HepG2 (cell line): ENCODE data around the gene NTM. TPM values are rescaled to one million over a fixed set of nuclear protein-coding genes. Genes with fewer than 3 reads are reported as not detected.
A peak's percentile ranks its signal among the peaks of the same experiment; 100 is the strongest.

ENCODE experiments used
- ATAC-seq: fragments of 200-7000 bp; cut with Tn5 transposase; 3 replicates; pipeline ENCODE4 v1.9.1; 2020; ENCODE audit warnings: mild to moderate bottlenecking, moderate library complexity
- BruUV-seq: library from RNA; stranded (reverse); fragments of 400-500 nt; replicated peaks from 2 replicates; lab custom pipeline; 2021; lab: Mats Ljungman, UMichigan
- CTCF ChIA-PET: fragments of 300-600 bp; formaldehyde crosslinking; extraction: SDS; loops from one replicate; lab custom pipeline; 2021; ENCODE audit warnings: low total read pairs, inconsistent platforms, low intra/inter-chr PET ratio; lab: Yijun Ruan, JAX
- POLR2A ChIA-PET: fragments of 350-600 bp; sonication (Branson Sonifier 250); formaldehyde crosslinking; loops from one replicate; lab custom pipeline; 2020; ENCODE audit warnings: antibody characterized with exemption, inconsistent platforms; lab: Yijun Ruan, JAX
- DNase-seq: peaks from one replicate; pipeline ENCODE4 v3.0.0-alpha.2; 2015; ENCODE audit warnings: low spot score
- FAIRE-seq: peaks from 3 replicates; lab custom pipeline; 2011; peaks lifted over from hg19 to GRCh38; lab: Jason Lieb, UNC
- H2AFZ ChIP-seq: one replicate; pipeline ENCODE4 v1.6.1; 2011; ENCODE audit warnings: low read length, inconsistent platforms
- H3K27ac ChIP-seq: fragments of 300-600 bp; 3 replicates; pipeline ENCODE4 v1.8.0; 2011; ENCODE audit warnings: mixed run types, mild to moderate bottlenecking, mixed read lengths, low read length, inconsistent platforms; ENCODE audit not compliant: insufficient read depth; ENCODE audit errors: extremely low read length
- H3K27me3 ChIP-seq, 2 experiments: fragments of 200-600 bp in 1 of 2; 2 replicates in 1 of 2; 3 replicates in 1 of 2; pipeline versions ENCODE4 v1.6.0 to v1.8.0; 2011; ENCODE audit warnings: low read length in 2 of 2, mild to moderate bottlenecking in 2 of 2, moderate library complexity in 2 of 2, inconsistent platforms in 1 of 2; ENCODE audit not compliant: insufficient read depth in 2 of 2, control insufficient read depth in 1 of 2
- H3K36me3 ChIP-seq, 2 experiments: fragments of 200-600 bp in 1 of 2; replicated peaks in 1 of 2; 2 replicates in 1 of 2; 3 replicates in 1 of 2; pipeline versions ENCODE4 v1.5.1 to v1.8.0; 2011; ENCODE audit warnings: low read length in 2 of 2, inconsistent platforms in 1 of 2; ENCODE audit not compliant: insufficient read depth in 2 of 2, control insufficient read depth in 1 of 2
- H3K4me1 ChIP-seq: 2 replicates; pipeline ENCODE4 v1.5.1; 2012; ENCODE audit warnings: low read length, inconsistent platforms; ENCODE audit not compliant: insufficient read depth
- H3K4me2 ChIP-seq: 2 replicates; pipeline ENCODE4 v1.6.0; 2011; ENCODE audit warnings: low read depth, low read length, inconsistent platforms
- H3K4me3 ChIP-seq, 3 experiments: fragments of 200-600 bp in 1 of 3; sonication (generic), shearing (Covaris generic) in 1 of 3; replicated peaks in 1 of 3; 2 replicates each; pipeline ENCODE4 v1.5.1; 2011 to 2016; ENCODE audit warnings: low read length in 3 of 3, inconsistent platforms in 2 of 3, low read depth in 2 of 3, mild to moderate bottlenecking in 2 of 3, control low read depth in 1 of 3, mixed read lengths in 1 of 3; ENCODE audit not compliant: insufficient read depth in 1 of 3
- H3K79me2 ChIP-seq: one replicate; pipeline ENCODE4 v1.6.1; 2011; ENCODE audit warnings: low read length, inconsistent platforms; ENCODE audit not compliant: insufficient read depth
- H3K9ac ChIP-seq: 2 replicates; pipeline ENCODE4 v1.6.0; 2011; ENCODE audit warnings: mild to moderate bottlenecking, low read depth, low read length, inconsistent platforms; ENCODE audit not compliant: insufficient read depth
- H3K9me3 ChIP-seq: 2 replicates; pipeline ENCODE4 v1.5.1; 2012; ENCODE audit warnings: mild to moderate bottlenecking, low read length
- H4K20me1 ChIP-seq: 2 replicates; pipeline ENCODE4 v1.6.0; 2011; ENCODE audit warnings: inconsistent platforms, mild to moderate bottlenecking, low read length, moderate library complexity; ENCODE audit not compliant: insufficient read depth
- HDAC6 ChIP-seq: fragments of 200-600 bp; sonication (generic); IDR thresholded peaks from 2 replicates; pipeline ENCODE4 v1.7.0; 2017; ENCODE audit warnings: mild to moderate bottlenecking, antibody characterized with exemption, low read length, low read depth
- MAFF ChIP-seq: IDR thresholded peaks from 2 replicates; pipeline ENCODE4 v1.6.1; 2011; ENCODE audit warnings: low read depth, low read length, improper control_type of control experiment
- MAFK ChIP-seq, 2 experiments: IDR thresholded peaks in 1 of 2; conservative IDR thresholded peaks in 1 of 2; 2 replicates each; pipeline ENCODE4 v1.6.1; 2011; ENCODE audit warnings: improper control_type of control experiment in 2 of 2, low read length in 2 of 2
- PCBP2 ChIP-seq: fragments of 200-400 bp; formaldehyde crosslinking; optimal IDR thresholded peaks from 2 replicates; pipeline ENCODE3; 2018; ENCODE audit warnings: low read length, low read depth; ENCODE audit not compliant: poor library complexity, severe bottlenecking
- SALL2 ChIP-seq: sonication (generic); formaldehyde crosslinking; IDR thresholded peaks from 2 replicates; pipeline ENCODE4 v1.8.1; 2023; ENCODE audit warnings: mild to moderate bottlenecking, missing genetic modification reagents, inconsistent platforms
- TSC22D2 ChIP-seq: sonication (generic); formaldehyde crosslinking; IDR thresholded peaks from 2 replicates; pipeline ENCODE4 v1.5.1; 2020; ENCODE audit warnings: missing genetic modification reagents, mild to moderate bottlenecking, borderline replicate concordance
- XRCC5 ChIP-seq: fragments of 200-400 bp; formaldehyde crosslinking; optimal IDR thresholded peaks from 2 replicates; pipeline ENCODE3; 2017; ENCODE audit warnings: mild to moderate bottlenecking, low read length
- ZNF180 ChIP-seq: sonication (generic); formaldehyde crosslinking; IDR thresholded peaks from 2 replicates; pipeline ENCODE4 v1.4.0; 2020; ENCODE audit warnings: low read depth, missing genetic modification reagents, borderline replicate concordance
- WGBS: methylation state at CpG from one replicate; pipeline ENCODE4 v1.1.6; 2017; ENCODE audit warnings: low lambda C conversion rate; 5-methylcytosine and 5-hydroxymethylcytosine counted together
- in situ Hi-C: cut with HindIII; loops from 2 replicates; pipeline ENCODE4 v1.10.0; 2017; ENCODE audit warnings: low pct_unique_long_range_greater_than_20kb; ENCODE audit not compliant: extremely low pct_ligation_motif_present
- intact Hi-C: fragments of 100-400 bp; cut with micrococcal nuclease; formaldehyde crosslinking; loops from one replicate; pipeline ENCODE4 v1.10.0; 2022; ENCODE audit not compliant: unreplicated experiment
- polyA plus RNA-seq, 8 experiments: library from polyadenylated mRNA; depleted of rRNA in 3 of 8; stranded (reverse) in 7 of 8; unstranded in 1 of 8; fragments of >200 nt; fragmentation: Illumina TruSeq in 4 of 8; extraction: Trizol in 4 of 8; gene quantifications; 2 replicates each; pipeline versions ENCODE4 v1.2.1 to v1.2.3, GENCODE V29; 2011 to 2016; ENCODE audit warnings: low read depth in 4 of 8, missing spikeins in 1 of 8, mixed read lengths in 1 of 8; ENCODE audit not compliant: insufficient read depth in 1 of 8
- total RNA-seq, 5 experiments: library from RNA; depleted of rRNA; stranded (reverse); fragments of >200 nt; fragmentation: Illumina TruSeq; extraction: Trizol; gene quantifications; 2 replicates each; pipeline ENCODE4 v1.2.3, GENCODE V29; 2016; ENCODE audit warnings: low read depth in 1 of 5
- TF ChIP-seq, protein P1 (sequence below): sonication (generic); formaldehyde crosslinking; IDR thresholded peaks from 2 replicates; pipeline ENCODE4 v1.4.0; 2020; ENCODE audit warnings: missing genetic modification reagents
- TF ChIP-seq, protein P2 (sequence below): sonication (generic); formaldehyde crosslinking; IDR thresholded peaks from 2 replicates; pipeline ENCODE4 v1.5.1; 2020; ENCODE audit warnings: mild to moderate bottlenecking, missing genetic modification reagents, borderline replicate concordance

NTM gene
- total and polyA plus RNA-seq, 2 of the 13 experiments (the other 11 are each of a cell fraction or from before 2014, with no cell fraction given): not detected

DNA sequence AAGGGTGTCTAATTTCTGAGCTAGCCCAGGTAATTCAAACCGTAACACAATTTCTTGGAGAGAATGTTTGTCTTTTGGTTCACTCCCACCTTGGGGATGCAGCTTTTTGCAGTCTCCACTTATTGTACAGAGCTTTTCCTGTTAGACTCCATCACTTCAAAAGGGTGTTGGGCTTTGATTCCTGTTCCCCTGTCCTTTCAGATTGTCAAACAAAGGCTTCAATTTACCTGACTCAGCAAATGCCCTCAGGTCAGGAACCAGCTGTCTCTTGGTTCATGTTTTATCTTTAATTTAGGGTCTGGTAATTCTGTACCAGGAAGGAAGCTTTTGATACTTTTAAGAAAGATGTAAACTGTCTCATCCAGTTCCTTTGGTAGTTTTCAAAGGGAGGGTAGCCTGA is 880.6 kb downstream of the NTM start:
- no peaks in the 10 kb centered on the region for H3K79me2 ChIP-seq
- no peaks in the 10 kb centered on the region; a peak in 1 of 5 replicates for H3K27me3 ChIP-seq
- FAIRE-seq: no peak
- no peaks in the 10 kb centered on the region for H3K36me3 ChIP-seq
- H3K4me2 ChIP-seq: no peak overlapping the region
- H3K4me1 ChIP-seq: no peaks in the 10 kb centered on the region
- no peak for ATAC-seq
- TF ChIP-seq MAFK (conservative IDR thresholded peaks at IDR 0.05 in 1 of 2, IDR thresholded peaks at IDR 0.05 in 1 of 2; ENCODE audit: low read length in 2 of 2): peak; percentile 90 to 97
- peak; percentile 92 for TF ChIP-seq MAFF
- TF ChIP-seq TSC22D2 (CRISPR knock-in tag): no peak
- no peak overlapping the region for H2AFZ ChIP-seq
- H4K20me1 ChIP-seq: no peaks in the 10 kb centered on the region
- H3K9me3 ChIP-seq: no peaks in the 10 kb centered on the region
- 13% methylated on average over 1 of the region's 1 CpG for WGBS
- intact Hi-C loops: no loop called here
- no TSS peak for BruUV-seq
- in situ Hi-C loops: no loop called here
- ChIA-PET CTCF (no interaction called here), POLR2A (no interaction called here)
- H3K27ac ChIP-seq: no peak overlapping the region
- H3K9ac ChIP-seq: no peak overlapping the region
- no peak for DNase-seq
- no peak overlapping the region for H3K4me3 ChIP-seq

DNA sequence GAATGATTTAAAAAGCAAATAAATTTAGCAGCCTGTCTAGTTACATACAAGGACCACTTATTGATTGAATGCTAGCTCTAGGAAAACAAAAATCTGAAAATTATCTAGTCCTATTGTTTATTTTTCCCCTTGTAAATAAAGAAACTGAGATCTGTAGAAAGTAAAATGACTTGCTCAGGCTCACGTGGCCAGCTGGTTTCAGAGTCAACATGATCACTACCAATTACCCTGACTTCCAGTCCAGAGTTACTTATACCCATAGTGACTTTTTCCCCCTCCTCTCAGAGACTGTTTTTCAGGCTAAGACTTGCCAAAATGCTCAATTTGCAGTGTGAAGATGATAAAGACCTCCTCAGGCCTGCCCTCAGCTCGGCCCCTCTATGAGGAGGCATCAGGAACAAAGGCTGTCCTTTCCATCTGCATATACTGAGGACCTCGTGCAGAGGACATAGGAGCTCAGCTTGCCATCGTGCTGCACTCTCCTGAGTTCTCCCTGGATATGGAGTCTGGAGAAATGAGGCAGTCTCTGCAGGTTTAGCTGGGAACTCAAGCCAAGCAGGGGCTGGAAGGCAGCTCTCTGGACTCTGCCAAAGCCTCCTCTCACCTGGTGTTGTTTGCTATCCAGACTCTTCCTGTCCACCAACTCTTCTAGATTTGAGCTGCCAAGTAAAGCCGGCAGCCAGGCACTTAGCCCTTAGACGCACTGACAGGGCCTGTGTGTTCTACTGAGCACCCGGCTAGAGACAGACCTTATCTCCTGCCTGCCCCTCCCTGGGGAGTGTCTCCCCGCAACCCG is 883.3 kb downstream of the NTM start:
- no peaks in the 10 kb centered on the region for H3K9me3 ChIP-seq
- intact Hi-C loops (no loop called here), in situ Hi-C loops (no loop called here)
- BruUV-seq: no TSS peak
- H3K4me3 ChIP-seq: no peak overlapping the region
- H3K27me3 ChIP-seq: peaks cover 0 to 5% of the 10 kb centered on the region in 2 experiments; a peak in 2 of 5 replicates
- WGBS: 25% methylated on average over 5 of the region's 9 CpGs
- no peak overlapping the region for H3K27ac ChIP-seq
- no peaks in the 10 kb centered on the region for H3K36me3 ChIP-seq
- no peak overlapping the region for H3K9ac ChIP-seq
- H2AFZ ChIP-seq: no peak overlapping the region
- ATAC-seq (no peak), FAIRE-seq (no peak), DNase-seq (no peak)
- TF ChIP-seq PCBP2: no peak
- no peak for TF ChIP-seq HDAC6
- TF ChIP-seq, protein P1, sequence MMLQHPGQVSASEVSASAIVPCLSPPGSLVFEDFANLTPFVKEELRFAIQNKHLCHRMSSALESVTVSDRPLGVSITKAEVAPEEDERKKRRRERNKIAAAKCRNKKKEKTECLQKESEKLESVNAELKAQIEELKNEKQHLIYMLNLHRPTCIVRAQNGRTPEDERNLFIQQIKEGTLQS (CRISPR knock-in tag): no peak
- no peak for TF ChIP-seq SALL2 (CRISPR knock-in tag)
- no peak for TF ChIP-seq XRCC5
- TF ChIP-seq ZNF180 (CRISPR knock-in tag): no peak
- TF ChIP-seq, protein P2, sequence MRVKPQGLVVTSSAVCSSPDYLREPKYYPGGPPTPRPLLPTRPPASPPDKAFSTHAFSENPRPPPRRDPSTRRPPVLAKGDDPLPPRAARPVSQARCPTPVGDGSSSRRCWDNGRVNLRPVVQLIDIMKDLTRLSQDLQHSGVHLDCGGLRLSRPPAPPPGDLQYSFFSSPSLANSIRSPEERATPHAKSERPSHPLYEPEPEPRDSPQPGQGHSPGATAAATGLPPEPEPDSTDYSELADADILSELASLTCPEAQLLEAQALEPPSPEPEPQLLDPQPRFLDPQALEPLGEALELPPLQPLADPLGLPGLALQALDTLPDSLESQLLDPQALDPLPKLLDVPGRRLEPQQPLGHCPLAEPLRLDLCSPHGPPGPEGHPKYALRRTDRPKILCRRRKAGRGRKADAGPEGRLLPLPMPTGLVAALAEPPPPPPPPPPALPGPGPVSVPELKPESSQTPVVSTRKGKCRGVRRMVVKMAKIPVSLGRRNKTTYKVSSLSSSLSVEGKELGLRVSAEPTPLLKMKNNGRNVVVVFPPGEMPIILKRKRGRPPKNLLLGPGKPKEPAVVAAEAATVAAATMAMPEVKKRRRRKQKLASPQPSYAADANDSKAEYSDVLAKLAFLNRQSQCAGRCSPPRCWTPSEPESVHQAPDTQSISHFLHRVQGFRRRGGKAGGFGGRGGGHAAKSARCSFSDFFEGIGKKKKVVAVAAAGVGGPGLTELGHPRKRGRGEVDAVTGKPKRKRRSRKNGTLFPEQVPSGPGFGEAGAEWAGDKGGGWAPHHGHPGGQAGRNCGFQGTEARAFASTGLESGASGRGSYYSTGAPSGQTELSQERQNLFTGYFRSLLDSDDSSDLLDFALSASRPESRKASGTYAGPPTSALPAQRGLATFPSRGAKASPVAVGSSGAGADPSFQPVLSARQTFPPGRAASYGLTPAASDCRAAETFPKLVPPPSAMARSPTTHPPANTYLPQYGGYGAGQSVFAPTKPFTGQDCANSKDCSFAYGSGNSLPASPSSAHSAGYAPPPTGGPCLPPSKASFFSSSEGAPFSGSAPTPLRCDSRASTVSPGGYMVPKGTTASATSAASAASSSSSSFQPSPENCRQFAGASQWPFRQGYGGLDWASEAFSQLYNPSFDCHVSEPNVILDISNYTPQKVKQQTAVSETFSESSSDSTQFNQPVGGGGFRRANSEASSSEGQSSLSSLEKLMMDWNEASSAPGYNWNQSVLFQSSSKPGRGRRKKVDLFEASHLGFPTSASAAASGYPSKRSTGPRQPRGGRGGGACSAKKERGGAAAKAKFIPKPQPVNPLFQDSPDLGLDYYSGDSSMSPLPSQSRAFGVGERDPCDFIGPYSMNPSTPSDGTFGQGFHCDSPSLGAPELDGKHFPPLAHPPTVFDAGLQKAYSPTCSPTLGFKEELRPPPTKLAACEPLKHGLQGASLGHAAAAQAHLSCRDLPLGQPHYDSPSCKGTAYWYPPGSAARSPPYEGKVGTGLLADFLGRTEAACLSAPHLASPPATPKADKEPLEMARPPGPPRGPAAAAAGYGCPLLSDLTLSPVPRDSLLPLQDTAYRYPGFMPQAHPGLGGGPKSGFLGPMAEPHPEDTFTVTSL: no peak
- ChIA-PET POLR2A (no interaction called here), CTCF (no interaction called here)
- H3K4me1 ChIP-seq: no peaks in the 10 kb centered on the region
- H4K20me1 ChIP-seq: no peaks in the 10 kb centered on the region
- H3K79me2 ChIP-seq: no peaks in the 10 kb centered on the region
- H3K4me2 ChIP-seq: no peak overlapping the region
